Colon (tissue), 2 donors: Measurements from ENCODE around the gene ADCY9.
"Not testable (repeated sequence)": the region's sequence is repeated elsewhere in the genome, so short reads cannot be mapped to it uniquely, and the experiment has no call there.

ENCODE experiments used
- FAIRE-seq: peaks from 2 replicates; lab custom pipeline; 2012; peaks lifted over from hg19 to GRCh38; lab: Jason Lieb, UNC
- donor health status: control.
- donor health status: control.

Gene ADCY9

DNA sequence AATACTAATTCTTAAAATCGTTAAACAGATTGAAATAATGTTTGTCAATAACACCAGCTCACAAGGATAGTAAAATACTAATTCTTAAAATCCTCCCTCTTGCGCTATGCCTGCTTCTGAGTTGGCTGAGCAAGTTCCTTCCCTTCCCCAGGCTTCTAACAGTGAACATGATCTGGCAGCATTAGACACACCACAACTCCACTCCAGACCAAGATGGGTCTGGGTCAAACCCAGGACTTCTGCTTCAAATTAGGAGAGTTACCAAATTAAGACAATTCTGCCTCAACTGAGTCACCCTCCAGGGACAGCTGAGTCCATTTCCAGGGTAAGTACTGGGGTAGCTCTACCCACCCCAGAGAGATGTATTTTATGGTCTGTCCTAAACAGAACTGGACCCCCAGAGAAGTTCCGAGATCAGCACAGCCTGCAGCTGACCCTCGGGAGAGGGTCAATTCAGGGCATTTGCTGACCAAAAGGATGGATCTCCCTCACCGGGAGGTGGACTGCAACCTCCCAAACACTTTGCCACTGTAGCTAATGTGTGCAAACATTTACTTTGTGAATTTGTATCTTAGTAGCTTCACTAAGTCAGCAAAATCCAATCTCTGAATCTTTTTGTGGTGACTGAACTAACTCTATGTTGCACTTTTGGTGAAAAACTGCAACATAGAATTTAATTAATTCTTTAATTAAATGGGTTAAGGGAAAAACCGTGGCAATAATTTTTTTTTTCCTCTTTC lies 48.8 kb downstream of the ADCY9 start:
- no peak for FAIRE-seq

DNA sequence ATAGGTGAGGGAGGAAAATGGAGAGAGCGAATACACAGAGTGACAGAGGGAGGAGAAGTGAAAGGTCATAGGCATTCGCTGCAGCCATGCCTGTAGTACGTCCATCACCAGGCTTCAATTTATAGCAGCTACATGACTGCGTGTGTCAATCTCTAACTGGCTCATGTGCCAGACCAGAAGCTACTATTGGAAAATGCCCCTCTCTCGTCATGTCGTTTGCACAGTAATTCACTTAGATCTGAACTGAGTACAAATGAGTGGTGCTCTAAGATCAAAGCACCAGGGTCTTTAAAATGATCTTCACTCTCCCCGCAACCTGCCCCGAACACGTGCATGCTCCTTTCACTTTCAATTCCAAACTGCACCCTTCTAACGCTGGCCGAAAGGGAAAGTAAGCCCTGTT lies 51.3 kb downstream of the ADCY9 start:
- FAIRE-seq: no peak

DNA sequence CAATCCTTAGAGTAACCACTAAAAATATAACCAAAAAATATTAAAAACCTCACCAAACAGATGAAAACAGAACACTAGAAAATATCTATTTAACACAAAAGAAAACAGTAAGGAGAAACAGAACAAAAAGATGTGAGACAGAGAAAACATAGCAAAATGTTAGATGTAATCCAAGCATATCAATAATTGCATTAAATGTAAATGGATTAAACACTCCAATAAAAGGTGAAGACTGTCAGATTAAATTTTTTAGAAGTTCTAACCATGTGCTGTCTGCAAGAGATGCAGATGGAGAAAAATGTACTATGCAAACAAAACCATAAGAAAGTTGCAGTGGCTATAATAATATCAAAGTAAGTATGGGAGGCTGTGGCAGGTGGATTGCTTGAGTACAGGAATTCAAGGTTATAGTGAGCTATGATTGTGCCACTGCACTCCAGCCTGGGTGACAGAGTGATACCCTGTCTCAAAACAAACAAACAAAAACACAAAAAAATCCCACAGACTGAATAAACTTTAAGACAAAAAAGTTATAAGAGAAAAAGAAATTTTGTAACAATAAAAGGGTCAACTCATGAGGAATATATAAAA lies 53.9 kb downstream of the ADCY9 start:
- FAIRE-seq: no peak

DNA sequence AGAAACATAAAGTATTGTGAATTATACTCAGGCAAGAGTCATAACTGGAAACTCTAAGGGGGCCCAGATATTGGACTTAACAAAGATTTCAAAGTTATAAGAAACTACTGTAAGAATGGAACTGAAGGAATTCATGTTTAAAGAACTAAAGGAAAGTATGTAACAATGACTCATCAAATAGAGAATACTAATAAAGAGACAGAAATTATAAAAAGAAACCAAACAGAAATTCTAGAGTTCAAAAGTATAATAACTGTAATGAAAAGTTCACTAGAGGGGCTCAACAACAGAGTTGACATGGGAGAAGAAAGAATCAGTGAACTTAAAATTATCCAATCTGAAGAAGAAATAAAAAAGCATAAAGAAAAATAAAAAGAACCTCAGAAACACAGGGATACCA lies 55.4 kb downstream of the ADCY9 start:
- FAIRE-seq: no peak

DNA sequence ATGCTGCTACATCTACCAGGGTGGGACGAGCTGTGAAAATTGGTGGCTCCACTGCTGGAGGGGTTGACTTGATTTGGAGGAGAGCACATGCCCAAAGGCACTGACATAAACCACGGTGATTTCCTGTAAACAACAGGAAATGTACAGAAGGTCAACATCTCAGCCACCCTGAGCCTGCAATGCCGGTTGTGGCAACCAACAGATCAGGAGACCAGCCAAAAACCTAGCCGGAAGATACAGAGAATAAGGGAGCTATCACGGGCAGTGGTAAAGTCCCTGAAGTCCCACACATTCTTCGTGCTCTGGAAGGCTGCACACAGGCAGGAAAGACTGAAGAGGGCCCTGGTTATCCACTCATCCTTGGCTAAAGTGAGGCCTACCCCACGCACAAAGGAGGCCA lies 56.2 kb downstream of the ADCY9 start:
- FAIRE-seq: no peak

DNA sequence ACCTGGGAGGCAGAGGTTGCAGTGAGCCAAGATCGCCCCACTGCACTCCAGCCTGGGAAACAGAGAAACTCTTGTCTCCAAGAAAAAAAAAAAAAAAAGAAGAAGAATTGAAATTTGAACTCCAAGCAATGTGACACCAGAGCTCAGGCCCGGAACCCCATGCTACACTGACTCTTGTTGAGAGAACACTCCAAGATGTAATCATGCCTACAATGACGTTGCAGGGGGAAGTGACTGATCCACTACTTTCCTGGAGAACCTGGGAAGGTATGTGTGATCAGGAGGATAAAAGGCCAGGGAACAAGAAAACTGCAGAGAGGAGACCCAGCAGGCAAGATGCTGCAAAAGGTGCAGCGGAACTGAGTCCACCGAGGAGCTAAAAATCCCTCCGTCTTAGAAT lies 57.9 kb downstream of the ADCY9 start:
- no peak for FAIRE-seq

DNA sequence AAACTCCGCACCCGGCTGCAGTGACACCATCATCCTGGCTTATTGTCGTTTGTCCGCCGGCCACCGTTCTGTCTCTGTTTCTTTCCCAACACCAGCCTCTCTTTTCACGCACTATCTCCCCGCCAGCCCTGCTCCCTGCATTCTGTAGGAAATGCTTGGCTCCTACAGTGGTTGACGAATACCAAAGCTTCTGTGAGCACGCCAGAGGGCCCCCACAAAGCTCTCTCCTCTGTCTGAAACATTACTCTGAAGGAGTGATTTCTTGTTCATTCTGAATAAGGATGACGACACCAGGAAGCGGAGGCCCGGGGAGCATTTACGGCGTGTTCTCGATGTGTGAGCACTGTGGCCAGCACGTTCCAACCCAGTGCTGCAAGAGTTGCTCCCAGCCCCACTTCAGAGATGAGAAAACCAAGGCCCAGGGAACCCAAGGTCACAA lies 58.8 kb downstream of the ADCY9 start:
- FAIRE-seq: no peak

DNA sequence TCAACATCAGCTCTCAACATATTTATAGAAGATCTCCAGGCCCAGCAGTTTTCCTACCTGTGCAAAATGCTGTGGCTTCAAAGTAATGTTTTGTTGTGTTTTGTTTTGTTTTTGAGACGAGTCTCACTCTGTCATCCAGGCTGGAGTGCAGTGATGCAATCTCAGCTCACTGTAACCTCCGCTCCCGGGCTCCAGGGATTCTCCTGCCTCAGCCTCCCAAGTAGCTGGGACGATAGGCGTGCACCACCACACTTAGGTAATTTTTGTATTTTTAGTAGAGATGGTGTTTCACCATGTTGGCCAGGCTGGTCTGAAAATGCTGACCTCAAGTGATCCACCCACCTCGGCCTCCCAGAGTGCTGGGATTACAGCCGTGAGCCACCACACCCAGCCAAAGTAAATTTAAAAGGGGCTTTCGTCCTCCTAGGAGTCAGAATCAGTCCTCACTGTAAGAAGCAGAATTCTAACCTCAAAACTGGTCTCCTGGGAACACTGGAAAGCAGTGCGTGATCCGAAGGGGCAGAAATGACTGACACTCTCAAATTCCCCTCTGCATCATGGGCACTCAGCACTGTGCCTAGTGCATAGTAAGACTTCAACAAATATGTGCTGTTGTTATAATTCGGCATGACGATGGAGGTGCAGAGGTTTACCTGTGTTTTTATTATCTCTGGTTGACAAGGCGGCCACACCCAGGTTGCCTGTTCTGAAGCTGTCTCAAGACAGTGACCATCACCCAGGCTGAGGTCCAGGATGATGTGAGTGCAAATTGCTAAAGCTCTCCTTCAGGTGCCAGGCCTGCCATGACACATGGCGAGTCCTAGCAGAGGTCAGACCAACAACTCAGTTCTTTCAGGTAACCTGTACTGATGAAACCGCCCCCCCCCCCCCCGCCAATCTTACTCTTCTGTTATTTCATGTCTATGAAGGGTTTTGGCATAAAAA lies 59.8 kb downstream of the ADCY9 start:
- FAIRE-seq: no peak

DNA sequence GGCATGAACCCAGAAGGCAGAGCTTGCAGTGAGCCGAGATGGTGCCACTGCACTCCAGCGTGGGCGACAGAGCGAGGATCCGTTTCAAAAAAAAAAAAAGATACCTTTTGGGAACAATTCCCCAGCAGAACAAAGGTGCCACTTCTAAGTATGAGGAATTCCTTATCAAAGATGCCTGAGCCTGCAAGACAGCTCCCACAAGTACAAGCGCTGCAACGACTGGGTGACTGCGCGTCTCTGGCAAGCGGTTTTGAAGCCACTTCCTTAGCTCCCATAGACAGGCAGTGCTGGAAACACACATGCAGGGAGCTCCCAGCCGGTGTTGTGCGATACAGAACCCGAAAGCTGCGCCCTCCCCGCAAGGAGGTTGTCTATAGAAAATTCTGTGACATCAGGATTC lies 60.5 kb downstream of the ADCY9 start:
- no peak for FAIRE-seq

DNA sequence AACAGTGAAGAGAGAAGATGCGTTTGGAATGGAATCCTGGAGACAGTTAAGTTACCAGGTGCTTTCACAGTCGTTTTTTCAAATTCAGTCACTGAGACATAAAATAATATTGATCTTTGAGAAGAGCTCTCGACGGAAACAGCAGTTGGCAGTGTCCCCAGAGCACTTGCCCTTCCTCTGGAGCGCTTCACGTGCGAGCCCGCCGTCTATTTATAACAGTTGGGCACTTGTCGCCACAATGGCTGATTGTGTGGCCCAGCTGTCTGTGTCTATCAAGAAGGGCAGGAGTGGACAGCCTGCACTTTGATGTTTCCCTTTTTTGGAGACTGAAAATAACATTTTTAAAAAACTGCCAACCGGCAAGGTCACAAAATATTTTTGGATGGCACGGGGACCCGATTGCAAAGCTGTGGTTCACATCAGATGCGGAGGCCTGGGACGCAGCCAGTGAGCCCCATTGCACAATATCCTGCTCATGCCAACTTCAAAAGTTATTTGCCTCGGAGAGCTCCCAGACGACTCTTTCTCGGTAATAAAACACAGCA lies 62.9 kb downstream of the ADCY9 start:
- no peak for FAIRE-seq

DNA sequence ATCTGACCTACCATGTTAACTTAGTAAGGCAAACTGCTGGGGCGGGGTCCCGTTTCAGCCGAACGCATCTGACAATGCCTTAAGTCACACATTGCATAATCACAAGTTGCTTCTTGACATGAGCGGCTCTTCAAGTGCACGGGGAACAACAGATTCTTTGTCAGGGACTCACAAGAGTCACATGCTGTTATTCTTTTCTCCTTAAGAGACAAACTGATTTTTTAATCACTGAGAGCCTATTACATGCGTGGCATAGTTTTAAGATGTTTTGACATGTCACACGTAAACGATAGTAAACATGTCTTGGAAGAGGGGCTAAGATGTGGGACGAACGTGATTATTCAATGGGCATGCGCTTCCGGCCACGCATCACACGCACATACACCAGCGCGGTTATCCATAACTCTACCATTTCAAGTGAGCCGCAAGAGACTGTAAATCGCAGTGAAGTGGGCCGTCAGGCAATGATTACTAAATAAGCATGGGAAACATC lies 63.4 kb downstream of the ADCY9 start:
- no peak for FAIRE-seq

DNA sequence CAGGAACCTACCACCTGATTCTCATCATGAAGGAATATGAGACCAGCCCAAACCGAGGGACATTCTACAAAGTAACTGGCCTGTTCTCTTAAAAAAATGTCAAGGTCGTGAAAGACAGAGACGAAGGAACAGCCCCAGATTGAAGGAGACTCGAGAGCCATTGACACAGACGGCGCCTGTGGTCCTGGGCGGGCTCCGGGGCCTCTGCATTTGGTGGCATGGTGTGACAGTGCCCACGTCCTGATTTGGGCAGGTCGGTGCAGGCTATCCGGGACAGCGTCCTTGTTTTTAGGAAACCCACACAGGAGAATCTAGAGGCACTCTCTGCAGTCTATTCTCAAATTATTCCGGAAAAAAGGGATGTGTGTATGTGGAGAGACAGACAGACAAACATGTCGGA lies 64.1 kb downstream of the ADCY9 start:
- FAIRE-seq: no peak

DNA sequence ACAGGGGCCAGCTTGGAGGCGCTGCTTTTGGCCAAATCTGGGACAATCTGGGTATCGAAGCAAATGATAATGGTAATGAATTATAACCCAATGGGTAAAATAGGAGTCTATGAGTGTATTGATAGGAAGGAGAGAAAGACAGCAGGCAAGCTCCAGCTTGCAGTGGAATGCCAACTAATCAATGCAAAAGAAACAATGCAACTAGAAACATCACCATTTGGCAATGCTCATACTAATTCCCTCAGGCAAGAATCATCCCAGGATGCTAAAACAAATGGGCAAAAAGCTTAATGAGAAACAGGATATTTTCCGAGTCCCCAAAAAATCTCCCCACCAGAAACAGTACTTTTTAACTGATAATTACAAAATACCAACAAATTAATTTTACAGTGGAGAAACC lies 64.7 kb downstream of the ADCY9 start:
- FAIRE-seq: no peak

DNA sequence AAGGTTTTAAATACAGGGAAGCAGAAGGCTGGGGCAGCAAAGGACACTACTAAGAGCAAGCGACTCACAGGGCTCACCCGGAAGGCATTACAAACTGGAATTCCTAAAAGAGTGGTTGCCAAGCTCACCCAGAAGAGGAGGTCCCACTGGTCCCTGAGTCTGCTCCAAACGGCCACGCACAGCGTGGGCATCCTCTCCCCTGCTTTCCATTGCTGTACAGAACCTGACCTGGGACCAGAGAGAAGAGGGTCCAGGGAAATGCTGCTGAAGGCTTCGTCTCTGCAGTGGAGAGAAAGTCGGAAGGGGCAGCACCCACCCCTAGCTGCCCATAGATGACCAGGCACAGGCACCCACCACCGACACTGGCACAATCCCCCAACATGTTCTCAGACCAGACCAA lies 67.2 kb downstream of the ADCY9 start:
- FAIRE-seq: no peak

DNA sequence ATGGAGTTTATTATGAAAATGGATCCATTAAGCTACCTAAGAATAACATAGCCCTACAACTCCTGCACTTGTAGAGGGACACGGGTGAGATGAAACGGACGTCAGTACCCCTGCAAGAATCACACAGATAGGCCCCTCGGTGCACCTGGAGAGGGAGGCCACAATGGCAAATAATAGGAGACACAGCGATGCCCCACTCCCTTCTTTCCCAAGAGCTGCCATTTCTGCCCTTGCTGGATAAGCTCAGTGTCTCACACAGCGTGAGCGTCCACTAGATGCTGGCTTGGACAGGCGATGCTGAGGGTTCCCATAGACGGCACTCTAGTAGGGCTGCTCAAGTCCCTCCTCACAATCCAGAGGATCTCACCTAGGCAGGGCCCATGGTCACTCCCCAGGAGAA lies 67.8 kb downstream of the ADCY9 start:
- no peak for FAIRE-seq

DNA sequence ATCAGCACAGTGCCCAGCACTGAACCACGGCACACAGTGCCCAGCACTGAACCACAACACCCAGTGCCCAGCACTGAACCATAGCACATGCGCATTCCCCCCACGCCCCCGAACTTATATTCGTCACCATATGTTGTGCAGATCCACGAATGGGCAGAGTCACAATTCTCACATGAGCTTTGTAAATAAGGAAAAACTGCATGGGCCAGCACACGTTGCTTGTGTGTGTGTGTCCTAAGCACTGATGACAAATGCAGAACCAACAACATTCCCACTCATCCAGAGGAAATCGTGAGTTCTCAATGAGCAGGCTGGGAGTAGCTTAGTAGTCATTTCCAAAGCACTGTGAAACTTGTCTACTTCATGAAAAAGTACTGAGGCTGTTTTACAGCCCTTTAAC lies 70.0 kb downstream of the ADCY9 start:
- no peak for FAIRE-seq

DNA sequence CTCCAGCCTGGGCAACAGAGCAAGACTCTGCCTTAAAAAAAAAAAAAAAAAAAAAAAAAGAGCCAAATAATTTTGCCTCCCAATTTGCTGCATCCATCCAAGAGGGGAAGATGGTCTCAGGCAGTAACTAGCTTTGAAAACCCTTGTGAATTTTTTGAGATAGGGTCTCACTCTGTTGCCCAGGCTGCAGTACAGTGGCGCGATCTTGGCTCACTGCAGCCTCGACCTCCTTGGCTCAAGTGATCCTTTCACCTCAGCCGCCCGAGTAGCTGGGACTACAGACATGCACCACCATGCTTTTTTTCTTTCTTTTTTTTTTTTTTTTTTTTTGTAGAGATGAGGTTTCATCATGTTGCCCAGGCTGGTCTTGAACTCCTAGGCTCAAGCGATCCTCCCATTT lies 70.7 kb downstream of the ADCY9 start:
- FAIRE-seq: not testable (repeated sequence)

DNA sequence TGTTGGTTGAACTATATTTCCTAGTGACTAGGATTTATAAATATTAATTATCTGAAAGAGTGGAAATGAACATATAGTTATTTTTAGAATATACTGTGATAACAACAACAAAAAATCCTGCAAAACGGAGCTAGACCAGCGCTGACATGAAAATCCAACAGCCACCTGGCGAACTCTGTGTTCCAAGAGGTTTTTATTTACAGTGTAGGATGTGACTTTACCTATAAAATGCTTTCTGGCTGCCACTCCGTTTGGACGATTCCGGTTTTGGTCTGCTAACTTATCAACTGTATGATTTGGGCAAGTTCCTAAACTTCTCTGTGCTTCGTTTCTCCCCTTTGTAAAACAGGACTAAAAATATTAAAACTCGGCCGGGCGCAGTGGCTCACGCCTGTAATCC lies 73.7 kb downstream of the ADCY9 start:
- FAIRE-seq: no peak

DNA sequence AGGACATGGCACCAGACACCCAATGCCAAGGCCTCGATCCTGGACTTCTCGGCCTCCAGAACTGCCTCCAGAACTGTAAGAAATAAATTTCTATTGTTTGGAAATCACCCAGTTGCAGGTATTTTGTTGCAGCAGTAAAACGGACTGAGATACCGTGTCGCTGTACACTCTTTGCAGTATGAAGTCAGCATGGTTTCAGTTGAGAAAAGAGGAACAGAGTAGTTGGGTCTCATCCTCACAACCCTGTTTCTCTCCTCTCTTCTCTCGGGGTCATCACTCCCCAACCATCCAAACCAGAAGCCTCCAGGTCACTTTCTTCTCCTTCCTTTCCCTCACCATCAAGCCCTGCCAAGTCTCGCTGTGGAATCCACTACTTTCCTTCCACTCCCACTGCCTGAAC lies 77.8 kb downstream of the ADCY9 start:
- no peak for FAIRE-seq

DNA sequence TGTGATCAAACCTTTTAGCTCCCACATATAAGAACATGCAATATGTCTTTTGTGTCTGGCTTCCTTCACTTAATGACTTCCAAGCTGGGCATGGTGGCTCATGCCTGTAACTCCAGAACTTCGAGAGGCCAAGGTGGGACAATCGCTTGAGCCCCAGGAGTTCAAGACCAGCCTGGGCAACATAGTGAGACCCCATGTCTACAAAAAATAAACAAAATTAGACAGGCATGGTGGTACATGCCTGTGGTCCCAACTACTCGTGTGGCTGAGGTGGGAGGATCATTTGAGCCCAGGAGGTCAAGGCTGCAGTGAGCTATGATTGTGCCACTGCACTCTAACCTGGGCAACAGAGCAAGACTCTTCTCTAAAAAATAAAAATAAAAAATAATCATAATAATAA lies 79.3 kb downstream of the ADCY9 start:
- FAIRE-seq: not testable (repeated sequence)

DNA sequence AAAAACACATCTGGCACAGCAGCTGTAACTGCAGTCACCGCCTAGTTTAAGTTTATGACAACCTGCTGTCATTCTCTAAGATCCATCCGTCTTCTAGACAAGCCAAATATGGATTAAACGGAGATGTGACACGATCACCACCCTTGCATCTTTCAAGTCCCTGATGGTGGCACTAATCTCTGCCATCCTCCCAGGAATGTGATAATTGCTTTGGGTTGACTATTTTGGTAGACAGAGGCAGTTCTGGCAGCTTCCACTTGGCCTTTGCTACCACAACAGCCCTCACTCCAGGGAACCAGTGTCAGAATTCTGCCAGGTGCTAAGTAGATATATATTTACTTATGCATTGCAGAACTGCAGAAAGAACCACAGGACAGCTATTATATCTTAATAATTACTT lies 81.3 kb downstream of the ADCY9 start:
- no peak for FAIRE-seq

DNA sequence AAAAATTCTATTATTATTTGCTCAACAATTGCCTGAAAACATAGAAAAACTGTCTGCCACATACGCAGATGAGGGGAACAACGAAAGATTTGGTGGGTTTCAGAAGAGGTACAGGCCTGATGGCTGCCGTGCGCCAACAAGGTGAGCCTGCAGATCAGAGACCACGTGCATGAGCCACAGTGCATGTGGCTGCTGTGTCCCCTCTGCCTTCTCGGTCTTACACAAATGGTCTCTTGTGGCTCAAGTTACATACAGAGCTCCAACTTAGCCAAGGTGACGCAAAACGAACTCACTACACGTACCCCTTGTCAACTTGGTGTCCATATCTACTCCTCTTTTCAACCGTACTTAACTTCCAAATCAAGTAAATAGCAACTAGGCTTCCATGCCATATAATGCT lies 82.3 kb downstream of the ADCY9 start:
- FAIRE-seq: no peak

DNA sequence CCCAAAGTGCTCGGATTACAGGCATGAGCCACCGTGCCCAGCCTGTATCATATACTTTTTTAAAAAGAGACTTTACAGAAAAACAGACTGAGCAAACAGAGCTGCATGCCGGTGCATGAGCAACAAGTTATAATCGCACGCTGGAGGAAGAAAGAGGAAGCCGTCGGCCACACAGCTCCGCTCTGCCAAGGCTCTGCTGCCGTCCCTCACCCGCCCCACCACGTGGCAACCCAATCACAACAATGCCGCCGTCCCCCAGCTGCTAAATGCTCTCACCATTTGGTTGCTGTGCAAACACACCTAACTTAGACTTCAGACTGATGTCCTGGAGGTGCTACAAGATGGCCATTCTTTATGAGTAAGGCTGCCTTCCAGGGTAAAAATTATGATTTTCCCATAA lies 83.5 kb downstream of the ADCY9 start:
- no peak for FAIRE-seq
